Stimulated activated CD8-positive, alpha-beta memory T cell treated with anti-CD3 and anti-CD28 coated beads, Interleukin-15, amount 100 ng/mL, for 1 hour (primary cell): ENCODE data around the gene PRKCZ.

Experiments
- DNase-seq: peaks from one replicate; pipeline ENCODE4 v3.0.0-alpha.2; 2020; ENCODE audit warnings: low read depth

The PRKCZ gene

GRCh38 chr1:2196901-2197638 is 146.9 kb downstream of the PRKCZ start:
- DNase-seq, result no peak

- DNase-seq, result no peak
These were observed 147.5 kb downstream of the PRKCZ start for GRCh38 chr1:2197707-2198165.

DNA sequence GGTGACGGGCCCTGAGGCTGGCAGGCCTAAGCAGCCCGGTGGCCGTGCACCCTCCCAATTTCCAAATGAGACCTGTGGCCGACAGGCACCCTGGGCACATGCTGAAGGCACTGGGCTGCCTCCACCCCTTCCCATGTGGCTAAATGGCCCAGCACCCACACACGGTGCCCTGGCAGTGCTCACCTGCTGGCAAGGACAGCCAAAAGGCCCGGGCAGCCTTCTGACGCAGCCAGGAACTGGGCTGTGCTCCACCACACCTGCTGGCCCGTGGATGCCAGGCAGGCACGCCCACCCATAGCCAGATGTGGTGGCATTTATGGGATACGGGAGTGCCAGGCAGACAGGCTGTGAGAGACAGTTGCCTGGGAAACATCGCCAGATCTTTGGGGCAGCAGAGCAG is 148.4 kb downstream of the PRKCZ start:
- DNase-seq, result no peak

DNA sequence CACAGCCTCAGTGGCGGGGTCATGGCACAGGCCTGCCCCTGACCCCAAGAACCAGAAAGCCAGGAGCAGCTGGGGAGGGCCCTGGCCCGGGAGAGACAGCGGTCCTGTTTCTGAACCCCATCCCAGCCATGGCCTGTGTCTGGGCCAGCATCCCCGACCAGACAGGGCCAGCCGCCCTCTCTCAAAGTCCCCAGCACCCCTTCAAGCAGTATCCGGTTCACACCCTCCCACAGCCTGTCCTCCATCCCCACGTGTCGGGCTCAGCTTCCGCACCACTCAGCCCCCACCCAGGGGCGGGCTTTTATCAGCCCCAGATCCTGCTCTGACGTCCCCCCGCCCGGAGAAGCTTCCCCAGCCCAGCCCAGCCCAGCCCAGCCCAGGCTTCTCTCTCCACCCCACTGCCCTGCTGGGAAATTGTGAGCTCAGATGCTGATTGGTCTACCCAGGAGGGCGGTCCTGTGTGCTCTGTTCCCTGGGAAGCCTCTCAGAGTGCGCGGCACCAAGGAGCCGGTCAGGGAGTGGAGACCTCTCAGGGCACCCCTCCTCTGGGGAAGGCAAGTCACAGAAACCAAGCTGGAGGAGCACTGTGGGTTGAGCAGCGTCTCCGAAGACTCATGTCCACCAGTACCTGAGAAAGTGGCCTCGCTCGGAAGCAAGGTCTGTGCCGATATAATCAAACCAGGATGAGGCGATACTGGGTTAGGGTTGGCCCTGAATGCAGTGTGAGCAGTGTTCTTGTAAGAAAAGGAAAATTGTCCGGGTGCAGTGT is 149.0 kb downstream of the PRKCZ start:
- DNase-seq, result peak; percentile 51

- DNase-seq, result no peak
These were observed 150.2 kb downstream of the PRKCZ start for GRCh38 chr1:2200308-2200943.

DNA sequence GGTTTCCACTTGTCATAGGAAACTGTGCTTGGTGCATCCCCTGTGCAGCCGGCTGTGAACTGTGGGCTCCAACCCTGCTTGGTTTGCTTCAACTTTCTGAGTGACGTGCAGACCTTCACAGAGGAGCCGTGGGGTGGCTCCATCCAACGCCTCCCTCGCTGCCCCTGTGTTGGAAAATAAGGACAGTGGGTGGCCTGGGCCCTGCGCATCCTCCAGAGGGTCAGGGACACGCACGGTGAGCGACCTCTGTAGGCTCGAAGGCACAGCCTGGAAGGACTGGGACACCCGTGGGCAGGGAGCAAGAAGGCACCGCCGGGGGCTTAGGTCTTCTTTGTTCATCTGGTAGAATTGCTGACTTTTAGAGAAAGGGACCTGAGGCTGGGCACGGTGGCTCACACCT is 150.9 kb downstream of the PRKCZ start:
- no peak for DNase-seq

DNA sequence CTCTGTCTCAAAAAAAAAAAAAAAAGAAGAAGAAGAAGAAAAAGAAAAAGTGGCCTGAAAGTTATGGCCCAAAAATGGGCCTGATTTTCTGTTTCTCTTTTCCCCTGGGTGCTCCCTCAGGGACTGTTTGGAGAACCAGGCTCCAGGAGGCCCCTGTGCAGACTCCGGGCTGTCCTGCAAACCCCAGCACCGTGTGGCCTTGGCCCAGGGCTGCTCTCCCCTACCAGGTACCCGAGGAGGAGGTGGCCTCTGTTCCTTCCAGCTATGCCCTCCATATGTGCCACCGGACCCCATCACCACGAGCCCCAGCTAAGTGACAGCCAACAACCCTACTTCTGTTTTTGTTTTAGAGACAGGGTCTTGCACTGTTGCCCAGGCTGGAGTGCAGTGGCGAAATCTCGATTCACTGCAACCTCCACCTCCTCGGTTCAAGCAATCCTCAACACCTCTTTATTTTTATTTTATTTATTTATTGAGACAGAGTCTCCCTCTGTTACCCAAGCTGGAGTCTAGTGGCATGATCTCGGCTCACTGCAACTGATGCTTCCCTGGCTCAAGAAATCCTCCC is 151.9 kb downstream of the PRKCZ start:
- no peak for DNase-seq

- DNase-seq, result no peak
These were observed 152.8 kb downstream of the PRKCZ start for GRCh38 chr1:2202843-2203601.

GRCh38 chr1:2203671-2204414 is 153.6 kb downstream of the PRKCZ start:
- DNase-seq, result no peak

DNA sequence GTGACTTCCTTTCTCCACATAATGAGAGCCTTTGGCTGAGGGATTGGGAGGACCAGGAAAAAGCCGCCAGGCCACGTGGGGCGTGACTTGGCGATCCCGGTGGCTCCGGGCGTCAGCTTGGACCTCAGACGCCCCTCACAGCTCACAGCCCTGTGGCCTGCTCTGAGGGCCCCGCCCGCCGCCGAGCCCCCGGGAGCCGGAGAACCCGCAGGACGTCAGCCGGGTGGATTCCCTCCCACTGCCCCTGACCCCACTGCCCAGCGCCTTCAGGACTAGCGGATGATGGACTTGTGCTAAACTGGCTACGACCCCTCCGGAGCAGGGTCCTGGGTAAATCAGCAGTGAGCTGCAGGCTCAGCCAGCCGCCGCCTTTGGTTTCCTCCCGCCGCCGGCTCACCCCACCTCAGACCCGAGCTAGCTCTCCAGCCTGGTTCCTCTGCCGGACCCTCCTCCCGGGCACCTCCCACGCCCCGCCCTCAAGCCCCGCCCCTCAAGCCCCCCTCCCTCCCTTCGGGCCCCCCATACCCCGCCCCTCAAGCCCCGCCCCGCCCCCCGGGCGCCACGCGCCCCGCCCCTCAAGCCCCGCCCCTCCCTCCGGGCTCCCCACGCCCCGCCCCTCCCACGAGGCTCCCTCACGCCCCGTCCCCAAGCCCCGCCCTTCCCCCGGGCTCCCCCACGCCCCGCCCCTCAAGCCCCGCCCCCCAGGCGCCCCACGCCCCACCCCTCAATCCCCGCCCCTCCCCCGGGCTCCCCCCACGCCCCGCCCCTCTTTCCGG is 154.4 kb downstream of the PRKCZ start:
- DNase-seq, result no peak

GRCh38 chr1:2205191-2205952 is 155.2 kb downstream of the PRKCZ start:
- peak; percentile 90 for DNase-seq

GRCh38 chr1:2206813-2207487 is 156.7 kb downstream of the PRKCZ start:
- DNase-seq, result no peak

- no peak for DNase-seq
These were observed 158.4 kb downstream of the PRKCZ start for GRCh38 chr1:2208309-2209239.

GRCh38 chr1:2209400-2210083 is 159.3 kb downstream of the PRKCZ start:
- DNase-seq, result no peak

DNA sequence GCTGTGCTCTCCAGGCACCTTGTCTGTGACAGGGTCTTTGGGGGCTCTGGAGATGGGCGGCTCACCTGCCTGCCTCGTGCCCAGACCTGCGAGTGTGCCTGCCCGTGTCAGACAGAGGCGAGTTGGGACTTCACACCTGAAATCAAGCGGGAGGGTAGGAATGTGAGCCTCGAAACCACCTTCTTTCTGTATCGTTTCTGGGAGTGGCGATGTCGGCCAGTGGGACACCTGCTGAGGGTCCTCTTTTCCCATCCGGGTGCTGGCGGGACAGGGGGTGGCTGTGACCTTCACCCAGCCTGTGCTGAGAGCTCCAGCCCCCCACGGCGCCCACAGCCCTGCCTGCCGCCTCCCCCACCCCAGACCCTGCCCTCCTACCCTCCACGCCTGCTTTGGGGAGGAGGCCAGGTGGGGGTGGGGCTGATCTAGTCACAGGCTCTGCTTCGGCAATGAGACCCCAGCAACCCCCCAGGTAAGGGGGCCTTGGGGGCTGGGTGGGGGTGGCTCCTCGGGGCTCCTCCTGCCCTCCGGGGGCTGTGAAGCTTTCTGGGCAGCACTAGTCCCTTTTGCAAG is 160.0 kb downstream of the PRKCZ start:
- no peak for DNase-seq

DNA sequence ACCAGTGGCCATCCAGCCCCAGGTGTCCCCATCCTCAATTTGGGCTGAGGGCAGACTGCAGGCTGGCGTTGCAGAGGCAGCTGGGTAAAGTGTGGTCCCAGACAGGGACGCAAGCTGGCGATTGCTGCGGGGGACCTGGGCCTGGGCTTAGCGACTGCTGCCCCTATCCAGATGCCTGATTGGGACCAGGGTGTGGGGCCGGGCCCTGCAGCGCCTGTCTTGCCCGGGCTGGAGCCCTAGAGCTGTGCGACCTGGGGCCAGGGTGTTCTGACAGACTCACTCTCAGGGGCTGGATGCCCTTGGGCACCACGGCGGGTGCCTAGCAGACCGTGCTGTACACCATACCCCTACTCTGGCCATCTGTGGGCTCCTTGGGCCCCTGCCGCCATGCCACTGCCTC is 160.6 kb downstream of the PRKCZ start:
- DNase-seq, result no peak

DNA sequence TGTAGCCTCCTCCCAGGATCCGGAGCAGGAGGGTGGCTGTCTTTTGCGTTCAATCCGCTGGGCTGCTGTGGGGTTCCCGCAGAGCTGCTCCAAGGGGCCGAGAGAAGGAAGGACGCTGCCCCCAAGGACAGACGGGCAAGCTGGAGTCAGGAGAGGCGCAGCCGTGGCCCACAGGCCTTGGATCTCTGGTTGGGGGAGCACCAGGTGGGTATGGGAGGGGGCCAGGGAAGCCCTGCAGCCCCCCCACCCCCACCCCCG is 162.0 kb downstream of the PRKCZ start:
- DNase-seq, result no peak
